GM21360 (cell line): ENCODE data around the gene OR13H1.
"Not testable (repeated sequence)": the region's sequence is repeated elsewhere in the genome, so short reads cannot be mapped to it uniquely, and the experiment has no call there.

Source experiments
- ATAC-seq: cut with Tn5 transposase; IDR thresholded peaks from one replicate; pipeline ENCODE4 v1.9.1; 2021; ENCODE audit warnings: mild to moderate bottlenecking, moderate library complexity; ENCODE audit not compliant: unreplicated experiment

OR13H1 gene, protein sequence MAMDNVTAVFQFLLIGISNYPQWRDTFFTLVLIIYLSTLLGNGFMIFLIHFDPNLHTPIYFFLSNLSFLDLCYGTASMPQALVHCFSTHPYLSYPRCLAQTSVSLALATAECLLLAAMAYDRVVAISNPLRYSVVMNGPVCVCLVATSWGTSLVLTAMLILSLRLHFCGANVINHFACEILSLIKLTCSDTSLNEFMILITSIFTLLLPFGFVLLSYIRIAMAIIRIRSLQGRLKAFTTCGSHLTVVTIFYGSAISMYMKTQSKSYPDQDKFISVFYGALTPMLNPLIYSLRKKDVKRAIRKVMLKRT

DNA sequence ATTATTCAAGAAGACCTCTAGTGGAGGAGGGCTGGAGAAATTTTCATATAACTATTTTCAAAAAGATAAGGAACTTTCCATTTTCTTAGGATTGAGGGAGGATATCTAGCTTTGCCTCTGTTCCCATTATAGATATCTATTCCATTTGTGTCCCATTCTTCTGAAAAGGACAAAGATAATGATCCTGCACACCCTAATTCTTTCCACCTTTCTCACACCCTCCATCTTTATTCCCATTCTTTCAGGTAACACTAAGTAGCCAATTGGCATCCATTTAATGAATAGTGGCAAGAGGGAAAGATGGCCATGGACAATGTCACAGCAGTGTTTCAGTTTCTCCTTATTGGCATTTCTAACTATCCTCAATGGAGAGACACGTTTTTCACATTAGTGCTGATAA is at the start of gene OR13H1:
Gene OR13H1, plus strand, starts transcription at position 301 of the 400 bp plus-strand sequence. Its CDS starts 0 bp downstream, at position 301.
- no peak for ATAC-seq

DNA sequence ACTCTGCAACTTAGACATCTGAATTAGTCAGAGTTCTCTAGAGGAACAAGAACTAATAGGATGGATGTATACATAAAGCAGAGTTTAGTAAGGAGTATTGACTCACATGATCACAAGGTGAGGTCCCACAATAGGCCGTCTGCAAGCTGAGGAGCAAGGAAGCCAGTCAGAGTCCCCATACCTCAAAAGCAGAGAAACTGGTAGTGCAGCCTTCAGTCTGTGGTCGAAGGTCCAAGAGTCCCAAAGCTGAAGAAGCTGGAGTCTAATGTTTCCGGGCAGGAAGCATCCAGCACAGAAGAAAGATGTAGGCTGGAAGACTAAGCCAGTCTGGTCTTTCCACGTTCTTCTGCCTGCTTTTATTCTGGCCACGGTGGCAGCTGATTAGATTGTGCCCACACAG is 42.3 kb upstream of the OR13H1 start:
- not testable (repeated sequence) for ATAC-seq

DNA sequence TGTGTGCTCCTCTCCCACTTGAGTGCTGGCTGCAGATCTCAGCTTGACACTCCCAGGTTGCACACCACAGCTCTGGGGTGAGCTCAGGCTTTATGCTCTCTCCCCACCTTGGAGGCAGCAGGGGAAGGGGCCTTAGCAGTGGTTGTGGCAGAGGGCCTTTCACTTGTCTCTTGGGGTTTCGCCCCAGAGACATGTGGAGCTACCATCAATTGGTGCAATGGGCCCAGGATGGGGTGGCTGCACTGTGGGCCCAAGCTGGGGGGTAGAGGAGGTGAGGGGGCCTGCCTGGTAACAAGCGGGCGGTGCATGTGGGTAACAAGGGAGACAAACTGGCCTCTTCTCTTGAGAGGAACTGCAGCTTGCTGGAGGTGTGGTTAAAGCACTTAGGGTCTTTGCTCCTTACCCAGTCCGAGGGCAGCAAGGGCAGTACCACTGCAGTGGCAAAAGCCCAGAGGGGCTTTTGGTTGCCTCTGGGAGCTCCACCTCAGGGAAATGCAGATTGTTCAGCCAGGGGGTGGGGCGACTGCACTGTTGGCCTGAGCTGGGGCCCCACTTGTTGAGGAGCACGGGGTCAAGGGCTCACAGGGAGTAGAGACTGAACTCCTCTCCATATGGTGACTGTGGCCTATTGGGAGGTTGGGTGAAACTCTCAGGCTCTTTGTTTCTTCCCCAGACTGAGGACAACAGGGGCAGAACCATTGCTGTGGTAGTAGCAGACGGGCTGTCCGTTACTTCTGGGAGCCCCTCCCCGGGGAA is 30.5 kb upstream of the OR13H1 start:
- ATAC-seq: no peak

DNA sequence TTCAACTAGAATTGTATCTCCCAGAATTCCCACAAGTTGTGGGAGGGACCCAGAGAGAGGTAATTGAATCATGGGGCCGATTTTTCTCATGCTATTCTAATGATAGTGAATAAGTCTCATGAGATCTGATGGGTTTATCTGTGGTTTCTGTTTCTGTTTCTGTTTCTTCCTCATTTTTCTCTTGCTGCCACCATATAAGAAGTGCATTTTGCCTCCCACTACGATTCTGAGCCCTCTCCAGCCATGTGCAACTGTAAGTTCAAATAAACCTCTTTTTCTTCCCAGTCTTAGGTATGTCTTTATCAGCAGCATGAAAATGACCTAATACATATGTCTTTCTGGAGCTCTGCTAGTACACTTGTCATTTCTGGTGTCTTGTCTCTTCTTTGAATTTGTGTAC is 22.1 kb upstream of the OR13H1 start:
- no peak for ATAC-seq

DNA sequence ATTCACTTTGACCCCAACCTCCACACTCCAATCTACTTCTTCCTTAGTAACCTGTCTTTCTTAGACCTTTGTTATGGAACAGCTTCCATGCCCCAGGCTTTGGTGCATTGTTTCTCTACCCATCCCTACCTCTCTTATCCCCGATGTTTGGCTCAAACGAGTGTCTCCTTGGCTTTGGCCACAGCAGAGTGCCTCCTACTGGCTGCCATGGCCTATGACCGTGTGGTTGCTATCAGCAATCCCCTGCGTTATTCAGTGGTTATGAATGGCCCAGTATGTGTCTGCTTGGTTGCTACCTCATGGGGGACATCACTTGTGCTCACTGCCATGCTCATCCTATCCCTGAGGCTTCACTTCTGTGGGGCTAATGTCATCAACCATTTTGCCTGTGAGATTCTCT is 344 bp downstream of the OR13H1 start:
- ATAC-seq: no peak

DNA sequence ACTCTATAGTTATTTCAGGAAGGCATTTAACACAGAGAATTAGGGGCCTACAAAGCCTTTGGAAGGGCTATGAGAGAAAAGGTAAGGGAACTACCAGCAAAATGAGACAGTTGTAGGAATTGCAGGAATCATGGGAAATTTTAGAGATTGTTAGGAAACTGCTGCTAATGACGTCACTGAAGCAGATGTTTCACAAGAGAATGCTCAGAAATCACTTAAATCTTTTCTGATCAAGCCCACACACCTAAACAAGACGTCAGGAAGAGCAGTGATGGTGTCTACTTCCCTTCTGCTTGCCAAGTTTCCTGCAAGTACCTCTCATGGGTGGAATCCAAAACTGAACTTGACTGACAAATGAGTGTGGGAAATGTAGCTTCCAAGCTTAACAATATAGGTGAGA is 5.1 kb downstream of the OR13H1 start:
- ATAC-seq: no peak

DNA sequence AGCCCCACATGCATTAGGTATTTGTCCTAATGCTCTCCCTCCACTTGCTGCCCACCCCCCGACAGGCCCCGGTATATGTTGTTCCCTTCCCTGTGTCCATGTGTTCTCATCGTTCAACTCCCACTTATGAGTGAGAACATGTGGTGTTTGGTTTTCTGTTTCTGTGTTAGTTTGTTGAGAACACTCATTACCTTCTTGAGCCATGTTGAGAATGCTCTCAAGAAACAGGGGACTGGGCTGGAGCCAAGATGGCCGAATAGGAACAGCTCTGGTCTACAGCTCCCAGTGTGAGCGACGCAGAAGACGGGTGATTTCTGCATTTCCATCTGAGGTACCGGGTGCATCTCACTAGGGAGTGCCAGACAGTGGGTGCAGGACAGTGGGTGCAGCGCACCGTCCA is 8.6 kb downstream of the OR13H1 start:
- ATAC-seq: not testable (repeated sequence)

DNA sequence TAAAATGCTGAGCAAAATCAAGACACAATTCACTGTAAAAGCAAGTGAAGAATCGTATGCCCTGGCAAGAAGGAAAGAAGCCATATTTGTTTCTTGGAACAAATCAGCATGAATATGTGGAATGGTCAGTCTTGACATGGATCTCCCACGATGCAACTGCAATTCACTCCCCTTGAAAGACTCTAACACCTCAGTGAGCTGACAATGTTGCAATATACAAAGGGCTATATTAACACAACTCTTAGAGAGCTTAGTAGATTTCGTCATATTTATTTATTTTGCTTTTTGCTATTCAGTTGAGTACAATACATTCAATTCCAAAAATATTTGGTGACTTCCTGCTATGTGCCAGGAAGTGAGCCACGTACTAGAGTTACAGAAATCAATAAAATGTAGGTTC is 14.7 kb downstream of the OR13H1 start:
- ATAC-seq: no peak

DNA sequence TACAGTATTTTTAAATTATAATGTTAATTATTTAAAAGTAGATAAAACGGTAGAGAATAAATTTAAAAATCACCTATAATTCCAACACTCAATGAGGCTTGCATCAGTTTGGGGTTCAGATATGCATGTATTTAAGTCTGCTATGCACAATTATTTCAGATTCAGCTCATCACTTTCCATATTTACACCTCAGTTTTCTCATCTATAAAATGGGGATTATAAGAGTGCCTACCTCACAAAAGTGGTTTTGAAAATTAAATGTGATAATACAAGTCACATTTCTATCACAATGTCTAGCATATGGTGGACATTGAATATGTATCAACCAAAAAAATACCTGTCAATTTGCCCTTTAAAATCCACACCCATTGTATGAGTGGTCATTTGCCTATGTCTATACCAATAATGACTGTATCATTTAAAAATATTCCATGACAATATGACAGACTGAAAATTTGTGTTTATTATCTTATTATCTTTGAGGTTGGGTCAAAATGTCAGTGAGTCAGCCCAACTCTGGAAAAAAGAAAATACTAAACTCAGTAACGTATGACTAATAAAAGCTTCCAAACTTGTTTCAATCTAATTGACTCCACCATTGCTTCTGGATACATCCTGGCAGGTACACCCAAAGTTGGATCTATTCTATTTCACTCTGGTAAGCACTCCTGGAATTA is 20.8 kb downstream of the OR13H1 start:
- ATAC-seq: no peak

DNA sequence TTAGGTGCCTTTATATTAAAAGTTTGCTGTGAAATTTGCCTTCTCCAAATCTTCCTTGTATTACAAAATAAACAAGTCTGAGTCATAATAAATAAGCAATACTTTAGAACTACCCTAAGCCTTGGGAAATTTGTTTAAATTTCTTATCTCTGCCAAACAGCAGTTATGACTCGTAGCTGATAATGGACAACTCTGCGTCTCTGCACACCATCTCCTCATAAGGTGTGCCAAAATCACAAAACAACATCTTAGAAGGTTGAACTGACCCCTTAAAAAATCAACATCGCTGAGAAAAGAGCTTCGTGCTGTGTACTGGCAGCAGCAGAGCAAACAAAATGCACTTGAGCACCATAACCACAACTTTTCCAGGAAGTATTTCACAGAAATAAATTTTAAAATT is 22.0 kb downstream of the OR13H1 start:
- ATAC-seq: no peak

DNA sequence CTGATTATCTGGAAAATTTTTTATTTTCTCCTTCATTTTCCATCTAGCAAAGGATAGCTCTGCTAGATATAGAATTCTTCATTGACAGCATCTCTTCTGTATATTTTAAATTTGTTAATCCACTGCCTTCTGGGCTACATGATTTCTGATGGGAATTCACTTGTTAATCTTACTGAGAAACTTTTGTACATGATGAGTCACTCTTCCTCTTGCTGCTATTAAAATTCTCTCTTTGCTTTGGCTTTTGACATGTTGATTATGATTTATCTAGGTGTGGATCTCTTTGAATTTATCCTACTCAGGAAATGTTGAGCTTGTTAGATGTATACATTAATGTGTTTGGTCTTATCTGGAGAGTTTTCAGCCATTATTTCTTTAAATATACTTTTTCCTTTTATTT is 27.5 kb downstream of the OR13H1 start:
- ATAC-seq: no peak

DNA sequence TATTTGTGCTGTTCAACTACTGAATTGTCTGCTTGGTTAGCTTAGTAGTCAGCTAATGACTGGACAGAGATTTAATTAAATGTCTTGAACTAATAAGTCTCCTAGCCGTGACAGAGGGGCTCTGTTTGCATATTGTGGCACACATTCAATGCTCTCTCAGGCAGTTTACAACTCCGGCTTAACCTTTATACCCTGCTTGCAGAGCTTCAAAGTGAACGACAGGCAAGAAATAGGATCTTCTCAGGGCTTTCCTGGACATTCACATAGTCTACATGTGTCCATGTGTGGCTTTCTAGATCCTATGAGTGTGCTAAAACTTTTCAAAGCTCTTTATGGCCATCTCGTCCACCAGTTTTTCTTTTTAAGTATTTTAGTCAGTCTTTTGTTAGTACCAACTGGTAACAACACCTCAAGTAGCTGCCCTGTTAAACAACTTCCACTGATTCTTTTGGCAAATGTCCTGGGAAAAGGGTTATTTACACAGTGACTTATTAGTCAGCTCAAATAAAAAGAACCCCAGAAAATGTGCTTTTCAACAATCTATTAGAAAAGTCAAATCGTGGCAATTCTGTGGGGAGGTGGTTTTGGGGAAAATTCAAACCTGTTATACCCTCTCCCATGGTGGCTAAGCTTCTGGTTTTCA is 28.6 kb downstream of the OR13H1 start:
- ATAC-seq: no peak

DNA sequence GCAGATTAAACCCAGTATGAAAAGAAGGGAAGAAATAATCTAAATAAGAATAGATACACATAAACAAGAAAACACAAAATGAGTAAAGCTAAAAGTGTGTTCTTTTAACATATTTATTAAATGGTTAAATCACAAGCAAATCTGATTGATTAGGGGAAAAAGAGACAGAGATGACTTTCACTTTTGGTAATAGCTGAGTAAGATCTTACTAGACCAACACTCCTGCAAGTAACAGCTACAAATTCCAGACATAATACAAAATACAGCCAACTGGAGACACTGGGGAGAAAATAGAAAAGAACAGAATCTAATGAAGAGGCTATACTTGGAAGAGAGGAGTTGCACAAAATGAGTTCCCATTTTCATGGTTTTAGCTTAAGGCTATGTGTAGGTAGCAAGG is 33.5 kb downstream of the OR13H1 start:
- no peak for ATAC-seq

DNA sequence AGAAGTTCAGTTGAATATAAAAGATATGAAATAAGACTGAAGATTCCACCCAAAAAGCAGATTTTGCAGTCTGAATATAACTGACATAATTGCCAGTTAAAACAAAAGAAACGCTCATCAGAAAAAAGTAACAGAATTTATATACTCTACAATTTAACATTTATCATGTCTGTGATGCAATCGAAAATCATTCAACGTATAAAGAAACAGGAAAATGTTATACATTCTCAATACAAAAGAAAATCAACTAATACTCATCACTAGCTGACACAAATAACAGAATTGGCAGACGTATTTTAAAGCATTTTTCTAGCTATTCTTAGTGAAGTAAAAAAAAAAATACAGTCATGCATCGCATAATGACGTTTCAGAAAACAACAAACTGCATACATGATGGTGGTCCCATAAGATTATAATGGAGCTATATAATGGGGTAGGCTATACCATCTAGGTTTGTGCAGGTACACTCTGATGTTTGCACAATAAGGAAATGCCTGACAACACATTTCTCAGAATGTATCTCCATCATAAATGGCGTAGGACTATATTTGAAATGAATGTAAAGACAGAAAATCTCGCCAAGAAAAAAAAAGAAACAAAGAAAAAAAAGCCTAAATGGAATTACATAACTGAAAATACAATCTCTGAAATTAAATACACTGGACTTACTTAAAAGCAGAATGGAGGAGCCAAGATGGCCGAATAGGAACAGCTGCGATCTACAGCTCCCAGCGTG is 34.3 kb downstream of the OR13H1 start:
- no peak for ATAC-seq

DNA sequence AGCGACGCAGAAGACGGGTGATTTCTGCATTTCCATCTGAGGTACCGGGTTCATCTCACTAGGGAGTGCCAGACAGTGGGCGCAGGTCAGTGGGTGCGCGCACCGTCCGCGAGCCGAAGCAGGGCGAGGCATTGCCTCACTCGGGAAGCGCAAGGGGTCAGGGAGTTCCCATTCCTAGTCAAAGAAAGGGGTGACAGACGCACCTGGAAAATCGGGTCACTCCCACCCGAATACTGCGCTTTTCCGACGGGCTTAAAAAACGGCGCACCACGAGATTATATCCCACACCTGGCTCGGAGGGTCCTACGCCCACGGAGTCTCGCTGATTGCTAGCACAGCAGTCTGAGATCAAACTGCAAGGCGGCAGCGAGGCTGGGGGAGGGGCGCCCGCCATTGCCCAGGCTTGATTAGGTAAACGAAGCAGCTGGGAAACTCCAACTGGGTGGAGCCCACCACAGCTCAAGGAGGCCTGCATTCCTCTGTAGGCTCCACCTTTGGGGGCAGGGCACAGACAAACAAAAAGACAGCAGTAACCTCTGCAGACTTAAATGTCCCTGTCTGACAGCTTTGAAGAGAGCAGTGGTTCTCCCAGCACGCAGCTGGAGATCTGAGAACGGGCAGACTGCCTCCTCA is 35.0 kb downstream of the OR13H1 start:
- not testable (repeated sequence) for ATAC-seq

DNA sequence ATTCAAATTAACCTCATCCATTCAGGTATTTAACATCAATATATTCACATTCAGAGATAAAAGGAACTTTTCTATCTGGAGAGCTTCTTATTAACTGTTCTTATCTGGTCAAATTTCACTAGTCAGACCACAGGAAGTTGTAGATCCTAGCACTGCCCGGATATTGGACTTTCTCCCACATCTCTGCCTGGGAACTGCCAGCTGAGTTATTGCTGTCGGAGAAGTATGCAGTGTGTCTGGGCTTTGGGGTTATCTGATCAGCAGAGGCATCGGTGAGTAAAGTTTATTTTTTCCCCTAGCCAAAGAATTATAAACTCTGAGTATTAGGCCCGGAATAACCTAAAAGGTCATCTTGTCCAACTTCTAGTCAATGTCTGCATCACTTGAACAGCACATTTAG is 45.1 kb downstream of the OR13H1 start:
- ATAC-seq: no peak
